Measurements from ENCODE around the gene TAB2.

Gene TAB2

DNA sequence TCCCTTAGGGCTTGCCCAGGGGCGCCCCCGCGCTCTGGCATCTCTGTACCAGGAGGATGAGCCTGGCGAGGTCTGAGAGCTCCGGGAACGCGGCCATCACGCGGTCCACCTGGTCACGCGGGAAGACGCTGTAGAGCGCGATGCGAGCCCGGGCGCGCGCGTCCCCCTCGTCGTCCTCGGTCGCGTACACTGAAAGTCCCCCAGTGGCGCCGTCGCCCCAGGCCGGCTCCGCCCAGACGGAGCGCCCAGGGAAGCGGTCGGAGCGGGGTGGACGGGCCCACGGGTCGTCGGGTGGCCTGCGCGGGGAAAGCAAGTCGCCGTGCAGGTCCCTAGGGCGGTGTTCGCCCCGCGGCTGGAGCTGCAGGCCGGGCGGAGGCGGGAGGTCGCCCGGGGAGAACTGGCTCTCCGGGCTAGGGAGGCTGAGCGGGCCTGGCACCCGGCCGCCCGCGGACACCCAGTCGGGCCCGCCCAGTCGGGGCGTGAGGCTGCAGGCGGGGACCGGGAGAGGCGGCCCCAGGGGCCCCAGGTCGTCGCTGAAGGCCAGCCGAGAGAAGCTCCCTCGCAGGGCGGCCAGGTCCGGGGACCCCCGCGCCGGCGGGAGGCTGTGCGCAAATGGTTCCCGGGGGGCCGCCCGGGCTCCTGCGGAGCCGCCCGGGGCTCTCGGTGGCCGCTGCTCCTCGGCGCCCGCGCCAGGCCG lies 133.3 kb downstream of the TAB2 start:
- DNase-seq (ENCODE audit: insufficient read length, low spot score) = no peak
- FAIRE-seq = no peak
- TF ChIP-seq, protein P1, sequence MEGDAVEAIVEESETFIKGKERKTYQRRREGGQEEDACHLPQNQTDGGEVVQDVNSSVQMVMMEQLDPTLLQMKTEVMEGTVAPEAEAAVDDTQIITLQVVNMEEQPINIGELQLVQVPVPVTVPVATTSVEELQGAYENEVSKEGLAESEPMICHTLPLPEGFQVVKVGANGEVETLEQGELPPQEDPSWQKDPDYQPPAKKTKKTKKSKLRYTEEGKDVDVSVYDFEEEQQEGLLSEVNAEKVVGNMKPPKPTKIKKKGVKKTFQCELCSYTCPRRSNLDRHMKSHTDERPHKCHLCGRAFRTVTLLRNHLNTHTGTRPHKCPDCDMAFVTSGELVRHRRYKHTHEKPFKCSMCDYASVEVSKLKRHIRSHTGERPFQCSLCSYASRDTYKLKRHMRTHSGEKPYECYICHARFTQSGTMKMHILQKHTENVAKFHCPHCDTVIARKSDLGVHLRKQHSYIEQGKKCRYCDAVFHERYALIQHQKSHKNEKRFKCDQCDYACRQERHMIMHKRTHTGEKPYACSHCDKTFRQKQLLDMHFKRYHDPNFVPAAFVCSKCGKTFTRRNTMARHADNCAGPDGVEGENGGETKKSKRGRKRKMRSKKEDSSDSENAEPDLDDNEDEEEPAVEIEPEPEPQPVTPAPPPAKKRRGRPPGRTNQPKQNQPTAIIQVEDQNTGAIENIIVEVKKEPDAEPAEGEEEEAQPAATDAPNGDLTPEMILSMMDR (IDR thresholded peaks at IDR 0.05; ENCODE audit: insufficient read depth, missing control alignments) = no peak

DNA sequence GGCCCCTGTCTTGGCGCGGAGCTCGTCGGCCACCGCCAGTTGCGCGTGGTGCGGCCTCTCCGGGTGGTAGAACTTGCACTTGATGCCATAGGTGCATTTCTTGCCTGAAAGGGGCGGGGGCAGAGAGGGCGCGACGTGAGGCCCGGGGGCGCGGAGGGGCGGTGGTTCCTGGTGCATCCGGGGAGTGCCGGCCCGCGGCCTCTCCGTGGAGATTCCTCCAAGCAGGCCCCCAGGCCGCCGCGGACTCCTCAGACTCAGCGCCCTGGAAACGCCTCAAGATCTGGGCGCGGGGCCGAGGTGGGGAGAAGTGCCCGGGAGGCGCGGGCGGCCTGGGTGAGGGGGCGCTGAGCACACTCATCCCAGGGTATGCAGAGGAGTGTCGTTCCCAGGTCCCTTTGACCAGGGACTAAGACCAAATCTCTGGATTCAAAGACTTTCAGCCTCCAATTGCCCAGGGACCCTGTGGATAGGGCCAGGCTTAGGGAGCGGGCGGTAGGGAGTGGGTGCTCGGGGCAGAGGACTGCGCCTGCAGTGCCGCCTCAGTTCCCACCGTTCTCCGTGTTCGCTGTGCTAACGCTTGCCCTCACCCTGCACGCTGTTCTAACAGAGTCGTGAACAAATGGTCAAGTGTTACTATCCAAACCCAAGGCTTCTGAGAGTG lies 134.0 kb downstream of the TAB2 start:
- DNase-seq (ENCODE audit: insufficient read length, low spot score) = no peak
- TF ChIP-seq, protein P1 (IDR thresholded peaks at IDR 0.05; ENCODE audit: insufficient read depth, missing control alignments) = no peak
- FAIRE-seq = no peak

DNA sequence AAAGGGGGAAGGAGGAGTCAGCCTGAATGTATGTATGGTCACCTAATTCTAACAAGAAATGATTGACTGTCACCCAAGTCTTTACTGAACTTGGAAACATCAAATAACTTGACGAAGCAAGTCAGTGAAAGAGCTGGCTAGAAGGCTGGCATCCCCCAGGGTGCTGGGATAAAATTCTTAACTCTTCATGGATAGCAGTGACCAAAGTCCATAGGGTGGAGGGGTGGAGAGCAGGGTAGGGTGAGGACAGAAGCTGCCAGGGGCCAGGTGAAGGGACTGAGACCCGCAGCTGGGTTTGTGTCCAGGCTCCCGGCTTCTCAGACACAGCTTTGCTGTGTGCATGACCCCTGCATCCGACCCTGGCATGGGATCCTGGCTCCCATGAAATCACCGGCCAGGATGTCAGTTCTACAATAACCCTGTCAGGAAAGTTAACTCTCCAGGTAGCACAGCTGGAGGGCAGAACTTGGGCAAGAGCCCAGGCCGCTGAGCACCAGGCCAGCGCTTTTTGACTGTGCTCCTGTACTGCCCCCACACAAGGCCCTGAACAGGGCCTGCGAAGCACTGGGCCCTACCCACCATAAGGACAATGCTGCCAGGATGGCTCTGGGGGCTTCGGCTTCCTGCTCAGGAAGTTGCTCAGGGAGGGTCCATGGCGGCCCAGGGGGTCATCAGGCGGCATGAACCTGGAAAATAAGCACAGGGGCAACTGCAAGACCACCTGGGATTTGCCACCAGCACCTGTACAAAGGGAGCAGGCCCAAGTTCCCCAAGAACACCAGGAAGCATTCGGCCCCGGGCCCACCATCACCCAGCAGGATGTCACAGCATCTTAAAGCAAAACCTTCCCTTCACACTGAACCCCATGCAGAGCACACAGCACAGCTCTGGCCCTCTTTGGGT lies 134.8 kb downstream of the TAB2 start:
- no peak for DNase-seq (ENCODE audit: insufficient read length, low spot score)
- no peak for FAIRE-seq
- TF ChIP-seq, protein P1 (IDR thresholded peaks at IDR 0.05; ENCODE audit: insufficient read depth, missing control alignments) = no peak

DNA sequence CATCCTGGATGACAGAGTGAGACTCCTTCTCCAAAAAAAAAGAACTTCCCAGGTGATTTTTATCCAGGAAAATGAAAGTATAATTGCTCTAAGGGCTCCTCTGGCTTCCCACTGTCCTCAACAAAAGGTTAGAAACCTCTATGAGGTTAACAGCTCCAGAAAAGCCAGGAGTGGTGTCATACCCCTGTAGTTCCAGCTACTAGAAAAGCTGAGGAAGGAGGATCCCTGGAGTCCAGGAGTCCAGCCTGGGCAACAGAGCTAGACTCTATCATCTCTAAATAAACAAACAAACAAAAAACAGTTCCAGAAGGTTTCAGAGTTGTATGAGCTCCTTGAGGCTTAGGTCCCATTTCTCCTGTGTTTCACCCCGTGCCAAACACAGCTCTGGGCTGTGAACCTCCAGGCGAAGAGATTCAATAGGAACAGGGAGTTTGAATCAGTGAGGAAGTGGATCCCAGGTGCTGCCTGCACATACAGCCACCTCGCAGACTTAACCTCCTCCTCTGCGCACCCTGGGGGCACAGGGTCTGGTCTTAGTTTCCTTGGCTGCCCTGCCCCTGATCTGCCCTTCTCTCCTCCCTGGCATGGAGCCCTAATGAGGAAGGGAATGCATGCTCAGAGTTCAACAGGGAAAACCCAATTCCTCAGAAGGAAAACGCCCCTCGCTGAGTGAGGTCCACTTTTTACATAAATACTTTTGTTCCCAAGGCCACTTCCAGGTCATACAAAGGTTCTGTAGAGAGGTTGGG lies 136.3 kb downstream of the TAB2 start:
- FAIRE-seq (no peak), DNase-seq (ENCODE audit: insufficient read length, low spot score) (no peak)
- TF ChIP-seq, protein P1 (IDR thresholded peaks at IDR 0.05; ENCODE audit: insufficient read depth, missing control alignments) = no peak

DNA sequence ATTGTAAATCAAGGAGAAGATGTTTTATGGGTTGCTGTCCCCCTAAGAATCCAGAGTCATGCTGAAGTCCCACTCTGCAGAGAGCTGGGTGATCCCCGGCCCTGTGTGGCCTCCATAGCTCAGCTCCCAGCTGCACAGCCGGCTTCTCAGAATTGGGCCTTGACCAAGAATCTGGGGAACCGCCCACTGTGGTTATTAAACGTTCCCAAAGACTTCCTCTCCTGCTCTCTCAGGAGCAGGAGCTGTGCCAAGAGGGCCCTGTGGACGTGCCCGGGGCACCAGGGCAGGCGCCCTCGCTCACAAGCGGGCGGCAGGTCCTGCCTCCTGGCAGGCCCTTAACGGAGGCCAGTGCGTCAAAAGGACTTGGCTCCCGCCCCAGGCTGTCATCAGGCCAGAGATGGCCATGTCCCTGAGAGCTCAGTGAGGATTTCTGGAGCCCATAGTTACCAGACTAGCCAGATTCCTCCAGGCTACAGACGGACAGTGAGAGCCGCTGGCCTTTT lies 136.9 kb downstream of the TAB2 start:
- FAIRE-seq (no peak), DNase-seq (ENCODE audit: insufficient read length, low spot score) (no peak)
- TF ChIP-seq, protein P1 (IDR thresholded peaks at IDR 0.05; ENCODE audit: insufficient read depth, missing control alignments) = no peak

DNA sequence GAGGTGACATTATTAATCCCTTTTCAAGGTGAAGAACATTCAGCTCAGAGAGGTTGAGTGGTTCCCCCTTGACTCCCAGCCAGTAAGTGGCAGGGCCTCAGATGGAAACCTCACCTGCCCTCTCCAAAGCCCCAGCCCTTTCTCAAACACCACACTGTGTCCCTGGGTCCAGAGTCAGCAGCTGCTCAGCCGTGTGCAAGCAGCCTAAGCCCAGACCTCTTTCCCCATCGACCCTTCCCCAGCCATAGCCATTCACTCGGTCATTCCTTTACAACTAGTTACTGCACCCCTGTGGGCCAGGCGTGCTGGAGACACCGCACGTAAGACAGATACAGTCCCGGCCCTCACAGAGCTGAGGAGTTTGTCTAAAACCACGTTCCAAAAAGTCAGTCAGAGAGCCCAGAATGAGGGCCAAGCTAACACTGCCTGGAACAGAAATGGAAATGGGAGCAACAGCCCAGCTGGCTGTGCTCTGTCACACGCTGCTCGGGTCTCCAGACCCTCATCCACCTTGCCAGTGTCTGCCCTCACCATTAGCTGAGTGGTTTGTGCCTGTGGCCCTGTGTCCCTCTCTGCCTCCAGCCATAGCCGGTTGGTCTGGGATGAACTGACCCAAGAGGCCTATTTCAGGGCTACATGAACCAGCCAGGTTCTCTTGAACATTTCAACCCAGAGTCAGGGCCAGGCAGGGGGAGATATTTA lies 137.7 kb downstream of the TAB2 start:
- TF ChIP-seq, protein P1 (IDR thresholded peaks at IDR 0.05; ENCODE audit: insufficient read depth, missing control alignments) = no peak
- FAIRE-seq = no peak

More for the DNA sequence above, 137.7 kb downstream of the TAB2 start:
- DNase-seq (ENCODE audit: insufficient read length, low spot score) = no peak

Measured in D721Med (cell line).